Pulmonary artery endothelial cell (primary cell): ENCODE results near the gene PADI3. TPM values are rescaled to one million over a fixed set of nuclear protein-coding genes. Genes with fewer than 3 reads are reported as not detected.
"Not testable (repeated sequence)": the region's sequence is repeated elsewhere in the genome, so short reads cannot be mapped to it uniquely, and the experiment has no call there.

Experiments
- DNase-seq: peaks from one replicate; pipeline ENCODE4 v3.0.0-alpha.2; 2011; ENCODE audit warnings: low read depth, low spot score
- total RNA-seq: library from RNA; depleted of rRNA; stranded (reverse); fragments of >200 nt; gene quantifications from 2 replicates; pipeline ENCODE4 v1.2.3, GENCODE V29; 2014

PADI3 gene
- total RNA-seq, 1 donor from 2014 or later, result not detected

DNA sequence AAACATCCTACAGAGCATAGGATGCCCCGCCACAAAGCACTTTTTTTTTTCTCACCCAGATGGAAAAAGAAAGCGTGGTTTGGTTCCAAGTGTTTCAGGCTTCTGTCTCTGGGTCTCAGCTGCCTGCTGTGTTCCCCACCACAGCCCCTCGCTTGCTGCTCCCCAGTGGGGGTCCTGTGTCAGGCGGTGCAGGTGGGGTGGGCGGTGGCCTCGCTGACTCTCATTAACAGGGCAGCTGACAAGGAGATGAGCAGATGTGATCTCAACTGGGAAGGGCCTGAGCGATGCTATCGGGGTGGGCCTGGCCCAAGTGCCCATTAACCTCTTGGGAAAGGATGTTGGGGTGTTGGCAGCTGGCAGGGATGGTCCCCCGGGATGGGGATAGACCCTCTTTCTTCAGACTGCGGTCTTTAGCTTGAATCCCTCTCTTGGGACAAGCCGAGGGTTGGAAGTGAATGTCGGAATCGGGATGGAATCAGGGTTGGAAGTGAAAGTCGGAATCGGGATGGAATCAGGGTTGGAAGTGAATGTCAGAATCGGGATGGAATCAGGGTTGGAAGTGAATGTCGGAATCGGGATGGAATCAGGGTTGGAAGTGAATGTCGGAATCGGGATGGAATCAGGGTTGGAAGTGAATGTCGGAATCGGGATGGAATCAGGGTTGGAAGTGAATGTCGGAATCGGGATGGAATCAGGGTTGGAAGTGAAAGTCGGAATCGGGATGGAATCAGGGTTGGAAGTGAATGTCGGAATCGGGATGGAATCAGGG, 7.7 kb upstream of the PADI3 start:
- not testable (repeated sequence) for DNase-seq

DNA sequence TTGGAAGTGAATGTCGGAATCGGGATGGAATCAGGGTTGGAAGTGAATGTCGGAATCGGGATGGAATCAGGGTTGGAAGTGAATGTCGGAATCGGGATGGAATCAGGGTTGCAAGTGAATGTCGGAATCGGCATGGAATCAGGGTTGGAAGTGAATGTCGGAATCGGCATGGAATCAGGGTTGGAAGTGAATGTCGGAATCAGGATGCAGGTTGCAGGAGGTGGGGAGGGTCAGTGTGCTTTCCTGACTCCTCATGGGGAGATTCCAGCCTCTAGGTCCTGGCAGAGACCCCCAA, 7.2 kb upstream of the PADI3 start:
- DNase-seq, result not testable (repeated sequence)

DNA sequence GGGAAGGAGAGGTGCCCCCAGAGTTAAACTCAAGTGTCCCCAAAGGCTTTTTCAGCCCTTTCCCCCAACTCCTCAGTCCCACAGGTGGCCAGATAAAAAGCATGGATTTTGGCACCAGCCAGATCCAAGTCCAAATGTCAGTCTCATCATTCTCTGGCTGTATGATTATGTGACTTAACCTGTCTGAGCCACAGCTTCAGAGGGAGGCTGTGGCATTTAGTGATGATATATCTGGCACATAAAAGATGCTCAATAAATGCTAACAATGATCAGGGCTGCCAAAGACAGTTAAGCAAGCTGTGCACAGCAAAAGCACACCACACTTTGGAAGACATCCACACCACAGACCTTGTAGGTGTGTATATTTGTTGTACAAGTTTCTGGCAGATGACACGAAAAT, 5.6 kb upstream of the PADI3 start:
- DNase-seq, result no peak

DNA sequence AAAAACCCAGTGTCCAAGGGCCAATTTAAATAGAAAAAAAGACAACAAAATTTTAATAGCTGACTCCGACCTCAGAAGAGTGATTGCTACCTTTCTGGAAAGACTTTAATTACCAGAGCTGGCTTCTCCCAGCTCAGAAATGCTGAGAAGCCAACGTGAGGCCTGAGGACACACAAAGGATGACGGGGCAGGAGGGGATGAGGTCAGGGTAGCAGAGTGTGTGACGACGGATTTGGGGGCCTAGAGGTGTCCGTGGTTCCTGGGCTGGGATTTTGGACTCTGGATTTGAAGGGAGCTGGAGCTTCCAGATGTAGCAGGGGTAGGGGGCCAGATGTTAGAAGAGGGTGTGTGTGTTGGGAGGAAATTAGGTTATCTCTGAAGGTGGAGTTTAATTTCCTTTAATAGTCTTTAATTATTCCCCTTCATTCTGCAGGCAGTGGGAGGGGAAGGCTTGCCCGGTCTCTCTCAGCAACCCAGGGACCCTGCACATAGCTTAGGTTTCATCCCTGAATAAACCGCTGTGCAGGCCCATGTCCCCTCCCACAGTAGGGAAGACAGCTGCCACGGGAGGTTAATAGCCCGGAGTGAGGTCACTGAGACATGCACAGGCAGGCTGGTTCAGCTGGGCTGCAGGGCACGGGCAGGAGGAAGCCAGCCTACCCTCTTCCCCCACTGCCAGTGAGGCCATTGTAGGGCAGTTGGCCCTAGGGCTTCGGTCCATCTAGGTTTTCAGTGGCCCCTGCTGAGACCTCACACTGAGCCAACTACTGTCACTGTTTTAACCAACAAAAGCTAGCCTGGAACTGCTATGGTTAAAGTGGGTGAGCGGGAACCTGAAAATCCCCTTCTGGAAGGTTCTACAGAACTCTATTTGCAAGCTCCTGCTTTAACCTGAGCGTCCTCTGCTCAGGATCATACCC, 3.8 kb upstream of the PADI3 start:
- DNase-seq, result no peak

DNA sequence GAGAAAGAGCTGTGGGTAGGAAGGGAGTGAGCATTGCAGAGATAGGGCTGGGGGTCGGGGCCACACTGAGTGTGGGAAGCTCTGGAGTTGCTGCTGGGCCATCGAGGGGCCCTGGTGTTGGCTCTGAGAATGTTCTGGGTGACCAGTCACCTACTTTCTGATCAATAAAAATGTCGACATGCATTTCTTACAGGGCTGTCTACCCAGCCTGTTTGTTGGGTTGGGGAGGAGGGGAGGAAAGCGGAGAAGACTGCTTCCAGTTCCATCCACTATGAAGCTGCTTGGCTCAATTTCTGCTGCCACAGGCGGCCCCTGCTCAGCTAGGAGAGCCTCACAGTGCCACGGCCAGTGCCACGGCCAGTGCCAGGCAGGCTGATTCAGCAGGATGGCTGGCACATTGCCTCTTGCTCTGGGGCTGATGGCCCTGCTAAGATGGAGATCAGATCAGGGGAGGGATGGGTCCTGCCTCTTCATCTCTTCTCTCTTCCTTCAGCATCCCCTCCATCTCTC, 3.0 kb upstream of the PADI3 start:
- no peak for DNase-seq

DNA sequence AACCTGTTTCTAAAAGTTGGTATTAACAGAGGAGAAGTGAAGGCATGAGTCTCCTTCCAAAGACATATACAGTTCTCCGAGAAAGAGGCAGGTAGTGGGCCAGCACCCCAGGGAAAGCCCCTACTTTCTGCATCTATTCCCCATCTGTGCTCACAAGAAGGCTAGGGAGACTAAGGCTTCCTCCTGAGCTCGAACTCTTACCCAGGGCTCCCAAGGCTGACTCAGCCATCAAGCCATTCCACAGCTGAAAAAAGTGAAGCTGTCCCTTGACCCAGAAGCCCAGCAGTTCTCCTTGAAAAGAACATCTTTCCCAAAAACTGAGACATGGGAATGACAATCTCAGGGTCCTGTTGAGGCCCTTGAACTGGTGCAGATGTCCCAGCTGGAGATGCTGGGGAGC, 1.9 kb upstream of the PADI3 start:
- DNase-seq, result no peak

DNA sequence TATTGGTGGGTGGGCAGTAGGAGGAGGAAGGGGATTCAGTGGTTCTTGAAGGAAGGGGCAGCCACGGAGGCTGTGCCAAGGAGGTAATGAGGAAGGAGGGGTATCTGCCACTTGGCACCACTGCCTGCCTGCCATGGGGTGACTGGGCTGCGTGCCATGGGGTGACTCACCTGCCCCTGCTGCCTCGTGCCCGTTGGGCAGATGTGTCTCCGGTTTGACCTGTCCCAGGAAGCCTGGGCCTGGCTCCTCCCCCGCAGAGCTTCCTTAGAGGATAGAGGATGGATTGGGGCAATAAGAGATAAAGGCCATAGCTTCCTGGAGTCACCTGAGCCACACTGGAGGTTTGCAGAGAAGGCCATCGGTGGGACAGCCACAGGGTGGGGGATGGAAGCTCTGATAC, 1.7 kb downstream of the PADI3 start:
- no peak for DNase-seq

DNA sequence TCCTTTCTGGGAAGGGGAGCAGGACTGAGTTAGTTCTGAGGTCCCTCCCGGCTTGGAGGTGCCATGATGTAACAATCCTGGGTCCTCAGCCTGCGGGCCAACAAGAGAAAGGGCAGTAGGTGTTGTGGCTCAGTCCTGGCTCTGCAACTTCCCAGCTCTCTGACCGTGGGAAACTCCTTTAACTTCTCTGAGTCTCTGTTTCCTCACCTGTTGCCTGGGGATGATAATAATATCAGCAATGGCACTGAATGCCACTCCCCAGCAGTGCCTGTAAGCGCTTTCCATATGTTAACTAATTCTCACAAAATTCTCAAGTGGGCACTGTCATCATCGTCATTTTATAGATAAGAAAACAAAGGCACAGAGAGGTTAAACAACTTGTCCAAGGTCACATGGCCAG, 2.3 kb downstream of the PADI3 start:
- no peak for DNase-seq

DNA sequence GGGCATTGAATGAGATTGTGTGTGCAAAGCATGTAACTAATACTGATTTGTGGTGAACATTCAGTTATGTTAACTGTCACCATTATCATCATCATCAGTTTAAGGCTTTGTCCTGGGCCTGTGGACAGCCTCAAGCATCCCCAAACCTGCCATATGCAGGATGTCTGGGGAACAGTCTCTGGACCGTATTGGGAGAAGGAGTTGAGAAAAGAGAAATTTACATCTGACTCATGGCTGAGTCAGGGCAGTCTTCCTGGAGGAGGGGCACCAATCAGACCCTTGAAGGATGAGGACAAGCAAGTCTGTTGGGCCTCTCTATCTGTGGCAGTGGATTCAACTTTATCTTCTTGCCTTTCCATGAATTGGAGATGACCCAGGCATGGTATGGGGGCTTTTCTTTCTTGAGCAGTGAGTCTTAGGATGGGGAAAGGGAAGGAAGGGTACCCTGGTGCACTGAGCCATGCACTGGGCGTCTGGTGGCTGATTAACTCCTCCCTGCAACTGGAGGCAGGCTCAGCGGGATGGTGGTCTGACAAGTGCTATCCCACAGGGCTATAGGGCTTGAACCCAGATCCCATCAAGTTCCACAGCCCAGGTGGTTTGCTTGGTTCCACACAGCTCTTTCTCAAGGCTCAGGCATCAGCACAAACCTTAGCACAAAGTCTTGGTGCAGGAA, 2.9 kb downstream of the PADI3 start:
- no peak for DNase-seq

DNA sequence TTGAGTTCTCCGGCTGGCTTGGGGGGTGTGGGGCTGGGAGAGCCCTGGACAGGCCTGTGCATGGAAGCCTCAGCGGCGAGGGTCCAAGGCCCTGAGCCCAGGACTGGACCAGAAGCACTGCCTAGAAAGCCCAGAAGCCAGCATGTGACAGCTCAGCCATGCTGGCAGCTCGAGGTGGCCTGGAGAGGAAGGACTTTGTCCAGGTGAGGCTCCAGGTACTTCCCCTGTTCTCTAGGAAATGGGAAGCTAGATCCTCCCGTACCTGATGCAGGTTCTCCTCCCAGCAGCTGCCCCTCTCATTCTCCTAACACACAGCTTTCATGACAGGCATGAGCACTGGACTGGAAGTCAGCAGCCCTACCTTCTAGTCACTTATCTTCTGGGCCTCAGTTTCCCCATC, 6.4 kb downstream of the PADI3 start:
- DNase-seq, result no peak

DNA sequence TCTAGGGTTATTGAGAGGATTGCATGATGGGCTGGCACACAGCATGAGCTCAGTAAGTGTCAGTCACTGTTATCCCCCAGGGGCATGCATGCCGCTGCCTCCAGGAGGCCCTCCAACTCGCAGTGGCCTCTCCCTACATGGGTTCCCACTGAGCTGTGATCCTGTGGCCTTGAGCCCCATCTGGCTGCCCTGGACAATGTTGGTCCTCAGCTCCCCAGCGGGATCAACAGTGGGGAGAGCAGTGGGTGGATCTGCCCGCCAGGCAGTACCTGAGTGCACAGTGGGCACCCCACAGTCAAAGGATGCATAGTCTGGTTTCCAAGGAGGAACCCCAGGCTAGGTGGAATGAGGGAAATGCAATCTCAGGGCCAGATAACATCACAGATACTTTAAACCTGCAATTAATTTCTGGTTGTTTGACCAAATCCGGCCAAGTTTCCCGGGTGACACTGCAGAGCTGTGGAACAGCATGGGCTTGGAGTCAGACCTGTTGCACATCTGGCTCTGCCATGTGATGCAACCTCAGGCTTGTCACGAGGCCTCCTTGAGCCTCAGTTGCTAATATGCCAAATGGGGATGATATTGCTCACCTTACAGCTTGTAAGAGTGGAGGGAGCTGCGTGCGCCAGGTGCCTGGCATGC, 9.3 kb downstream of the PADI3 start:
- DNase-seq, result no peak

DNA sequence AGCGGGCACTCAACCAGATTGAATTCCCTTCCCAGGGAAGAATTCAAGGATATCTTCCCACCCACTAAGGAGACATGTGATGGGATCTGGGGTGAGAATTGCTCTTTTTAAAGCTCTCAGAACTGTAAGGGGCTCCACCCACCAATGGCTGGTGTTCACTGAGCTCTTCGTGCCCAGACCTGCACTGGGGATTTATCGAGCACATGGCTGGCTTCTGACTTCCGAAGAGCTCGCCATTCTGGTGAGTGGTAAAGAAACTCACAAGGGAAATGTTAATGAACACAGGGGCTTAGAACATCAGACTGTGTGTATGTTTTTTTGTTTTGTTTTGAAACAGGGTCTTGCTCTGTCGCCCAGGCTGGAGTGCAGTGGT, 9.8 kb downstream of the PADI3 start:
- no peak for DNase-seq

DNA sequence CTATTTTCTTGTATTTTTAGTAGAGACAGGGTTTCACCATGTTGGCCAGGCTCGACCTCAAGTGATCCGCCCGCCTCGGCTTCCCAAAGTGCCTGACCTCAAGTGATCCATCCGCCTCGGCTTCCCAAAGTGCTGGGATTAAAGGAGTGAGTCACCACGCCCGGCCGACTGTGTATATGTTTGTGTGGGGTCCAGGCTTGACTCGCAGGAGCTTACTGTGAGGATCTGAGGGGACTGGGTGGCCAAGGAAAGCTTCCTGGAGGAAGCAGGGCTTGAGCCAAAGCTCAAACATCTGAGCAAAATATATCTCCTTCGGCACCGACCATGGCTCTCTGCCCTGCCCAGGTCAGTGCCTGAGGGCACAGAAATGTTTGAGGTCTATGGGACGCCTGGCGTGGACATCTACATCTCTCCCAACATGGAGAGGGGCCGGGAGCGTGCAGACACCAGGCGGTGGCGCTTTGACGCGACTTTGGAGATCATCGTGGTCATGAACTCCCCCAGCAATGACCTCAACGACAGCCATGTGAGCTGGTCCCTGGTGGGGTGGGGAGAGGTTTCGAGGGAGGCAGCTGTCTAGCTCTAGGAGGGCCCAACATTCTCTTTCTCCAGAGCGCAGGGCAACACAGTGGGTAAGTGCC, 10.5 kb downstream of the PADI3 start:
- DNase-seq, result no peak

DNA sequence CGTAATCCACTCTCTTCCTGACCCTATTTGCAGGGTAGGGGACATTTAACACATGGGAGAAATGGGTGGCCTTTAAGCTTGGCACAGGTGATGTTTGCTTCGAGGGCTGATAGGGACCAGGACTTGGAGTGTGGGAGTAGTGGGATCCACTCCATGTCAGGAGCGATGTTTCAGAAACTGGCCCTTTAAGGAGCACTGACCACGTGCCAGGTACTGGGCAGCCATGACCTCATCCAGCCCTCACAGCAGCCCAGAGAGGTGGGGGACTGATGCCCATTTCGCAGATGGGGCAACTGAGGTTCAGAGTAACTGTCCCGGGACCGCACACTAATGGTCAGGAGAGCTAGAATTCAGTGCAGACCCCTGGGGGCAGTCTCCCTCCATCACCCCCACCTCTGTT, 11.4 kb downstream of the PADI3 start:
- DNase-seq, result no peak

DNA sequence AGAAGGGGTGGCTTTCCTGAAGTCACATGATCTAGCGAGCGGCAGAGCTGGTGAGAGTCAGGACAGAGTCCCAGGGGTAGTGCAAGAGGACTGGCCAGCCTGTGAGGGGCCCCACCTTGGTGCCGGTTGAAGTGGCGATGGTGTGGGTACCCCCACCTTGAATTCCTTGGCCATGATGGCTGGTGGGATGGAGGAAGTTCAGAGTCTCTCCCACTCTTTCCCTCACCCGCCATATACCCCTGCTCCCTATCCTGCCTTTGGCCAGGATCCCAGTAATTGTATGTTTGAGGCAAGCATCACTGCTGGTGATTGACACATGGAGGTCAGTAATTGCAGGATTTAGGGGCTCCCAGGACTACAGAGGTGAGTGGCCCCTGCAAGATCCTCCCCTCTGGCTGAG, 11.8 kb downstream of the PADI3 start:
- DNase-seq, result no peak

DNA sequence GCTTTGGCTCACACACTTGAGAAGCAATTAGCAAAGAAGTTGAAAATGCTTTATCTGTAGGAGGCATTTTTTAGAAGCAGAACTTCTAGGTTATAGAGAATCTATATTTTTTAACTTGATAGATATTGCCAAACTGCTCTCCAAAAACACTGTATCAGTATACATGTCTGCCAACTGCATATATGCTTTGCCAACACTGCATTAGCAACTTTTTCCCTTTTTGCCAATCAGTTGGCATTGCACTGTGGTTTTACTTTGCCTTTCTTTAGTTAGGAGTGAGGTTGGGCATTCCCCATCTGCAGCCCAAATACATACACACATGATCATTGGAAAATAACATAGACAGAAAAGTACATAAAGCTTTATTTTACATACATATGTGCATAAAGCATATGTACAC, 15.0 kb downstream of the PADI3 start:
- no peak for DNase-seq

DNA sequence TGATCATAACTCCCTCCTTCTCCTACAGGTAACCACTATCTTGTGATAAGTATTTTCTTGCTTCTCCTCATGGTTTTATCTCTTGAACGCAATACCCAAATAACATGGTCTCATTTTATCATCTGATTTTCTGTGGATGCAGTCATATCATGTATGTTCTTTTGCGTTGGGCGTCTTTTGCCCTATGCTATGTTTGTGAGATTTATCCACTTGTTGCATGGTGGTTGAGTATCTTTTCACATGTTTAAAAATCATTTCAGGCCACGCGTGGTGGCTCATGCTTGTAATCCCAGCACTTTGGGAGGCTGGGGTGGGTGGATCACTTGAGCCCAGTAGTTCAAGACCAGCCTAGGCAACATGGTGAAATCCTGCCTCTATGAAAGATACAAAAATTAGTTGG, 15.6 kb downstream of the PADI3 start:
- no peak for DNase-seq

DNA sequence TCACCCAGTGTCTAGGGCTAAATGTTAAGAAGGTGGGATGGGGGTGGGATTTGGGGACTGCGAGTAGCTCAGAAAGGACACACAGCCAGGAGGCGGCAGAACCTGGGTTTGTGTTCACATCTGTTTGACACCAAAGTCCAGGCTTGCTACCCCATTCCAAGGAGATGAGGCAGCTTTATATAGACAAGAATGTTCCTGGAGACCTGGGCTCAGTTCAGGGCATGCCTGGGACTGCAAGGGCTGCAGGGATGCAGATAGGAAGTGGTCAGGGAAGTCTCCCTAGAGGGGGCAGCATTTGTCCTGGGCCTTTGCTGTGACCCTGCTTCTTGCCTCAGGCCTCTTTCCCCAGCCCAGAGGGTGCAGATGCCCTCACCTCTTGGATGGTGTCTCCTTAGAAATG, 16.3 kb downstream of the PADI3 start:
- no peak for DNase-seq

DNA sequence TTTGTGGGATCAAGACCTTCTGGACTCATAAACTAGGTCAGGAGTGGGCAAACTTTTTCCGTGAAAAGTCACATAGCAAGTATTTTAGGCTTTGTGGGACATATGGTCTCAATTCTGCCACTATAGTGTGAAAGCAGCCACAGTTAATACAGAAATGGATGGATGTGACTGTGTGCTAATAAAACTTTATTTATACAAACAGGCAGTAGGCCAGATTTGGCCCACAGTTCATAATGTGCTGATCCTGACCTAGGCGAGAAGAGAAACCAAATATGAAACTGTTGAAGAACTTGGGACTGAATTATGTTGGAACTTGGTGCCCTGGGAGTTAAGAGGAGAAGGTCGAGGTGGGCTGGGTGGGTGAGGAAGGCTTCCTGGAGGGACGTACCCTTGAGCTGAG, 17.1 kb downstream of the PADI3 start:
- DNase-seq, result no peak

DNA sequence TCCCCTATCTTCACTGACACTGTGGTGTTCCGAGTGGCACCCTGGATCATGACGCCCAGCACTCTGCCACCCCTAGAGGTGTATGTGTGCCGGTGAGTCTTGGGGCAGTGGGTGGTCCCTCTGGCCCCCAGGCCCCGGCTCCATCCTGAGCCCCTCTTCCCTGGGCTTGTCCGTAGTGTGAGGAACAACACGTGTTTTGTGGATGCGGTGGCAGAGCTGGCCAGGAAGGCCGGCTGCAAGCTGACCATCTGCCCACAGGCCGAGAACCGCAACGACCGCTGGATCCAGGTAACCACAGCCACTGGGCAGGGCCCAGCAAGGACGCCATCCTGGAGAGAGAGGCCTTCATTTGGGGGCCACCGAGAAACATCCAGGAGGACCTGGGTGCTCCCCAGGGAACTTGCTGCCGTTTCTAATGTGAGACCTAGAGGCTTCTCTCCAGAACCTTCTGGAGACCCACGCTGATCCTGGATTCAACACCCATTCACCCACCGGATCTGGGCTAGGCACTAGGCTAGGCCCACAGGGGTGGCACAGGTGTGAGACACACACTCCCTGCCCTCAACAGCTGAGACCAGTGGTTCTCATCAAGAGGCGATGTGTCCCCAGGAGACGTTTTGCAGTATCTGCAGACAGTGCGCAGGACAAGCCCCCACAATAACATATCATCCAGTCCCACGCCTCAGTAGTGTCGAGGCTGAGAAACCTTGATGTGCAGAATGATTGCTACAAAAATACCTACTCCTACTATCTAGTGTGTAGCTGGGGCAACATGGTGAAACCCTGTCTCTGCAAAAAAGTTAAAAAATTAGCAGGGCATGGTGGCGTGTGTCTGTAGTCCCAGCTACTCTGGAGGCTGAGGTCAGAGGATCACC, 22.2 kb downstream of the PADI3 start:
- no peak for DNase-seq
